ENCODE data around the gene SLC36A3.

DNA sequence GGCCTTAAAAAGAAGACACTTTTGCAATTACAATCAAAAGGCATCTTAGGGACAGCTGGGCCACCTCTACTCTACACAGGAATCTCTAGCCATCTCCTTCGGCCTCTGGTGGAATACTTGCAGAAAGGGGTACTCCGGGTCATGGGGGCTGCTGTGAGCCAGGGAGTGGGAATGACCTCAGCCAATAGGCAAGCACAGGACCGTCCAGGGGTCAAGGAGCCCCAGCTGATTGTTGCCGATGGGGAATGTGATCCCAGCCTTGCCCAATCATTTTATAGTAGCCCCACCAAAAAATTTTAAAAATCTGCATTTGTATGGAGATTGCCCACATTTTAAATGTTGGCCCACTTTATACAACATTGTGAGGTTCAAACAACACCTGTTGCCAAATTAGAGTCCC is 16.9 kb upstream of the SLC36A3 start:
- TF ChIP-seq, protein P1, sequence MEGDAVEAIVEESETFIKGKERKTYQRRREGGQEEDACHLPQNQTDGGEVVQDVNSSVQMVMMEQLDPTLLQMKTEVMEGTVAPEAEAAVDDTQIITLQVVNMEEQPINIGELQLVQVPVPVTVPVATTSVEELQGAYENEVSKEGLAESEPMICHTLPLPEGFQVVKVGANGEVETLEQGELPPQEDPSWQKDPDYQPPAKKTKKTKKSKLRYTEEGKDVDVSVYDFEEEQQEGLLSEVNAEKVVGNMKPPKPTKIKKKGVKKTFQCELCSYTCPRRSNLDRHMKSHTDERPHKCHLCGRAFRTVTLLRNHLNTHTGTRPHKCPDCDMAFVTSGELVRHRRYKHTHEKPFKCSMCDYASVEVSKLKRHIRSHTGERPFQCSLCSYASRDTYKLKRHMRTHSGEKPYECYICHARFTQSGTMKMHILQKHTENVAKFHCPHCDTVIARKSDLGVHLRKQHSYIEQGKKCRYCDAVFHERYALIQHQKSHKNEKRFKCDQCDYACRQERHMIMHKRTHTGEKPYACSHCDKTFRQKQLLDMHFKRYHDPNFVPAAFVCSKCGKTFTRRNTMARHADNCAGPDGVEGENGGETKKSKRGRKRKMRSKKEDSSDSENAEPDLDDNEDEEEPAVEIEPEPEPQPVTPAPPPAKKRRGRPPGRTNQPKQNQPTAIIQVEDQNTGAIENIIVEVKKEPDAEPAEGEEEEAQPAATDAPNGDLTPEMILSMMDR (IDR thresholded peaks at IDR 0.05) = no peak
- TF ChIP-seq POLR2A (IDR thresholded peaks at IDR 0.05) (no peak), POLR2AphosphoS5 (IDR thresholded peaks at IDR 0.05) (no peak), EP300 (IDR thresholded peaks at IDR 0.05) (no peak)

All from gastroesophageal sphincter (tissue), 3 donors.